ENCODE measurements around the gene MRPS23.

The MRPS23 gene

GRCh38 chr17:57834146-57834741 lies 15.6 kb downstream of the MRPS23 start:
- no peak for FAIRE-seq

- FAIRE-seq = peak; percentile 71
Observed at GRCh38 chr17:57833179-57833939, 16.5 kb downstream of the MRPS23 start.

- no peak for FAIRE-seq
Observed at GRCh38 chr17:57832314-57833178, 17.3 kb downstream of the MRPS23 start.

GRCh38 chr17:57830880-57831279 lies 19.0 kb downstream of the MRPS23 start:
- FAIRE-seq = no peak

- FAIRE-seq = no peak
Observed at GRCh38 chr17:57823469-57824401, 26.1 kb downstream of the MRPS23 start.

- FAIRE-seq = no peak
Observed at GRCh38 chr17:57819867-57820266, 30.0 kb downstream of the MRPS23 start.

- no peak for FAIRE-seq
Observed at GRCh38 chr17:57819285-57819684, 30.6 kb downstream of the MRPS23 start.

GRCh38 chr17:57818066-57818465 lies 31.8 kb downstream of the MRPS23 start:
- no peak for FAIRE-seq

- FAIRE-seq = no peak
Observed at GRCh38 chr17:57817299-57817698, 32.5 kb downstream of the MRPS23 start.

GRCh38 chr17:57814421-57814820 lies 35.4 kb downstream of the MRPS23 start:
- FAIRE-seq = no peak

- FAIRE-seq = no peak
Observed at GRCh38 chr17:57811638-57812280, 38.1 kb downstream of the MRPS23 start.

- FAIRE-seq = no peak
Observed at GRCh38 chr17:57810721-57811637, 38.9 kb downstream of the MRPS23 start.

- FAIRE-seq = no peak
Observed at GRCh38 chr17:57809879-57810278, 40.0 kb downstream of the MRPS23 start.

GRCh38 chr17:57808882-57809281 lies 41.0 kb downstream of the MRPS23 start:
- FAIRE-seq = no peak

- FAIRE-seq = no peak
Observed at GRCh38 chr17:57806167-57806830, 43.5 kb downstream of the MRPS23 start.

GRCh38 chr17:57803021-57803420 lies 46.8 kb downstream of the MRPS23 start:
- FAIRE-seq = no peak

GRCh38 chr17:57801044-57801711 lies 48.7 kb downstream of the MRPS23 start:
- FAIRE-seq = no peak

- no peak for FAIRE-seq
Observed at GRCh38 chr17:57794841-57795240, 55.0 kb downstream of the MRPS23 start.

- no peak for FAIRE-seq
Observed at GRCh38 chr17:57788725-57789124, 61.1 kb downstream of the MRPS23 start.

- FAIRE-seq = no peak
Observed at GRCh38 chr17:57785022-57785421, 64.8 kb downstream of the MRPS23 start.

Measured in G401.6 (cell line).